Measurements from ENCODE around the gene CDKAL1.

Gene CDKAL1

DNA sequence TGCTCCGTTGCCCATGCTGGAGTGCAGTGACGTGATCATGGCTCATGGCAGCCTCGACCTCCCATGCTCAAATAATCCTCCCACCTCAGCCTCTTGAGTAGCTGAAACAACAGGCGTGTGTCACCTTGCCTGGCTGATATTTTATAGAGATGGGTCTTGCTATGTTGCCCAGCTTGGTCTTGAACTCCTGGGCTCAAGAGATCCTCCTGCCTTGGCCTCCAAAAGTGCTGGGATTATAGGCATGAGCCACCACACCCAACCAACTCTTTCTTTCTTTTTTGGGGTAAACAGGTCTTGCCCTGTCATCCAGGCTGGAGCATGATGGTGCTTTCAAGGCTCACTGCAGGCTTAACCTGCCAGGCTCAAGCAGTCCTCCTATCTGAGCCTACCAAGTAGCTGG is 266.4 kb downstream of the CDKAL1 start:
- H3K4me1 Mint-ChIP-seq (ENCODE audit: low read depth), result no peaks in the 10 kb centered on the region
- peaks cover 4% of the 10 kb centered on the region for H3K9me3 Mint-ChIP-seq
- no peaks in the 10 kb centered on the region for H3K27me3 Mint-ChIP-seq
- H3K27ac Mint-ChIP-seq, result no peak overlapping the region
- intact Hi-C loops (cut with micrococcal nuclease), result no loop called here
- H3K4me3 Mint-ChIP-seq, result no peak overlapping the region
- peaks cover 3% of the 10 kb centered on the region for H3K36me3 Mint-ChIP-seq (ENCODE audit: low read depth)

DNA sequence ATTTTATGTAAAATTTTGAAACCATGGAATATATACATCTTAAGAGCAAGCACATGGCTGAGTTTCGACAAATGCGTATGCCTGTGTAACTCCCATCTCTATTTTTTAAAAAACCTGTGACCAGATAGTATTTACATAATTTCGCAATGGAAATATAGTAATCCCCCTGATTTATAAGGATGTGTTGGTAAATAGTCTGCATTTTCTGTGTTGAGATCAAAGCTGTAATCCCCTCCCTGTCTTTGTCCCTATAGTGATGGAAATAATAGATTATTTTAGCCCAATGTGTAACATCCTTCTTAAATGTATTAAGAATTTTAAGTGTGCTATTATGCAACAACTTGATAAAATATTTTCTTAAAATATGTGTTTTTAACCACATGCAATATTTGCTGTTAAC is 267.3 kb downstream of the CDKAL1 start:
- H3K36me3 Mint-ChIP-seq (ENCODE audit: low read depth), result peaks cover 11% of the 10 kb centered on the region
- intact Hi-C loops (cut with micrococcal nuclease), result no loop called here
- no peaks in the 10 kb centered on the region for H3K27me3 Mint-ChIP-seq
- peaks cover 12% of the 10 kb centered on the region for H3K9me3 Mint-ChIP-seq
- H3K4me3 Mint-ChIP-seq, result no peak overlapping the region
- H3K27ac Mint-ChIP-seq, result no peak overlapping the region
- no peaks in the 10 kb centered on the region for H3K4me1 Mint-ChIP-seq (ENCODE audit: low read depth)

DNA sequence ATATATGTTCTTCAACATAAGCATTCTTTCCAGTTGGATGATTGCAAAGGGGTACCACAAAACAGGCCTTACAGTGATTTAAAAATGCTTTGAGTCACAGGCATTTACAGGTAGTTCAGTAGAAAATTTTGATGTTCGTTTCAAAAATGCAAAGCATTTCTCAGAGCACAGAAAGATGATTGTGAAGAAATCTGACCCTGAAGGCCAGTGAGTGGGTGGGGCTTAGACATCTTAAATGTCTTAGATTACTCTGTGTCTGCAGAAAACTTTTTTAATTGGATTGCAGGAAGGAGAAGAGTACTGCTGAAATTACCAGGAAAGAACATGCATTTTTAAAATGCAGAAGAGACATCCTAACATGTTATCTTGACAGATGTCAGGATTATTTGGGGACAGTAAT is 268.3 kb downstream of the CDKAL1 start:
- intact Hi-C loops (cut with micrococcal nuclease), result no loop called here
- Mint-ChIP-seq H3K4me3 (no peak overlapping the region), H3K9me3 (peaks cover 12% of the 10 kb centered on the region), H3K36me3 (ENCODE audit: low read depth) (peaks cover 11% of the 10 kb centered on the region), H3K27ac (no peak overlapping the region), H3K27me3 (no peaks in the 10 kb centered on the region), H3K4me1 (ENCODE audit: low read depth) (no peaks in the 10 kb centered on the region)

DNA sequence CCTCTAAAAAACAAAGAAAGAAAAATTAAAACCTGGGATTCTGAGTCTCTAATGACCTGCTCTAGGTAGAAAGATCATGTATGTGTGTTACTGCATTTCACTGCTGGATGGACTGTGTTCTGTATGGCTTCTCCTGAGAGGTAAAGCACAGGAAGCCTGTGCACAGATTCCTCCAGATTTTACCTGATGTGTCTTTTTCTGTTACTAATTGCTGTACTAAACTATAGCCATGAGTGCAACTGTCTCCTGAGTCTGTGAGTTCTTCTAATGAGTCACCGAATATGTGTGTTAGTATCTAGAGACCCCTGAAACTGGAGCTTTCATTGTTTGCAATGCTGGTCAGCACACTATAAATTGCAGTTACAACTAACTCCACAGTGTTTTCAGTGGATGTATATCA is 270.8 kb downstream of the CDKAL1 start:
- intact Hi-C loops (cut with micrococcal nuclease), result no loop called here
- Mint-ChIP-seq H3K9me3 (peaks cover 12% of the 10 kb centered on the region), H3K4me1 (ENCODE audit: low read depth) (no peaks in the 10 kb centered on the region), H3K4me3 (no peak overlapping the region), H3K27me3 (no peaks in the 10 kb centered on the region), H3K36me3 (ENCODE audit: low read depth) (peaks cover 11% of the 10 kb centered on the region), H3K27ac (no peak overlapping the region)

DNA sequence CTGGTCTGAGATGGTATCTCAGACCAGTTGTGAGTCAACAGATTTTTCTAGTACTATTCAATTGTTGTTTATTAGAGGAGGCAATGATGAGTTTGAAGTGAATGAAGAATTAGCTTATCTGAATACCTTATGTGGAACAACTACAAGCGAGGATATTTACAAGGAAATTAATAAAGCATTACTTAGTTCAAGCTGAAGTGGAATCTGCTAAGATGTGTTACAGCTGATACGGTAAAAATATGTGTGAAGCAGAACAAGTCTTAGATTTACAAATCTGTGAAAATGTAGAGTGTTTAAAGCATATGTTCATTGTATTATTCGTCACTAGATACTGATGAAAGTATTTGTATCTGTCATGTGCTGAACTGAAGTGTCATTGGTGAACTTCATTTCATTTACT is 272.4 kb downstream of the CDKAL1 start:
- H3K9me3 Mint-ChIP-seq, result peaks cover 12% of the 10 kb centered on the region
- H3K4me1 Mint-ChIP-seq (ENCODE audit: low read depth), result no peaks in the 10 kb centered on the region
- H3K27me3 Mint-ChIP-seq, result no peaks in the 10 kb centered on the region
- intact Hi-C loops (cut with micrococcal nuclease), result no loop called here
- H3K27ac Mint-ChIP-seq, result no peak overlapping the region
- peaks cover 16% of the 10 kb centered on the region for H3K36me3 Mint-ChIP-seq (ENCODE audit: low read depth)
- H3K4me3 Mint-ChIP-seq, result no peak overlapping the region

DNA sequence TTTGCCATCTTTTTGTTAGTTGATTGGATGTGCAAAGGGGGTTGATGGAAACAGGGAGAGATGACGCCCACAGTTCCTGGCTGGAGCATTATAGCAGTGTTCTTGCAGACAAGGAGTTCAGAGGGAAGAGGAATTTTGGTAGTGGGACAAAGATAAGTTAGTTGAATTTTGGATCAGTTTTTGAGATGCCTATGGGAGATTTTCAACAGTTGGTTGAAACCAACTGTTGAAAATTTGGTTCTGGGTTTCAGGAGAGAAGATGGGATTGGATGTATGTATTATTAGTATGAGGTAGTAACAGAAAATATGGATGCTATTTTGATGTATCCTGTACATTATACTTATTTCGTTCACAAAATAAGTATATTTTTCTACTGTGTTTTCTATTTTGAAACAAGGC is 274.2 kb downstream of the CDKAL1 start:
- H3K9me3 Mint-ChIP-seq, result peaks cover 17% of the 10 kb centered on the region
- intact Hi-C loops (cut with micrococcal nuclease), result no loop called here
- no peak overlapping the region for H3K27ac Mint-ChIP-seq
- peaks cover 16% of the 10 kb centered on the region for H3K36me3 Mint-ChIP-seq (ENCODE audit: low read depth)
- no peaks in the 10 kb centered on the region for H3K27me3 Mint-ChIP-seq
- no peak overlapping the region for H3K4me3 Mint-ChIP-seq
- H3K4me1 Mint-ChIP-seq (ENCODE audit: low read depth), result no peaks in the 10 kb centered on the region

DNA sequence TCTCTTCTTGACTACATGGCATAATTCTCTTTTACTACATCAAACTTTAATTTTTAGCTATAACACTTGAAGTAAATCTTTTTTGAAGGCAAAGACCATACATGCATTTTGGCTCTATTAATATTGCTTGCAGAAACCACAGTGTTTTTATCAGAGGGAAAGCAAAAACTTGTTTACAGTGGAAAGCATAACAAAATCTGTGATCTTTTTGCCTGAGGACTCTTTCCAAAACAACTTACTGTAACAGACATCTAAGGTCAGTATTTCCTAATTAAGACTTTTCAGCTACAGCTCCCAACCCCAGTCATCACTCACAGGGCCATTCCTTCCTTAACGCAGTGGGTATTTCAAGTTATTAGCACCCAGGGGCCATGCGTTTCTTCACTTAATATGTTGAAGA is 274.7 kb downstream of the CDKAL1 start:
- Mint-ChIP-seq H3K27ac (no peak overlapping the region), H3K9me3 (peaks cover 18% of the 10 kb centered on the region), H3K4me1 (ENCODE audit: low read depth) (no peaks in the 10 kb centered on the region), H3K36me3 (ENCODE audit: low read depth) (peaks cover 16% of the 10 kb centered on the region), H3K27me3 (no peaks in the 10 kb centered on the region), H3K4me3 (no peak overlapping the region)
- intact Hi-C loops (cut with micrococcal nuclease), result no loop called here

DNA sequence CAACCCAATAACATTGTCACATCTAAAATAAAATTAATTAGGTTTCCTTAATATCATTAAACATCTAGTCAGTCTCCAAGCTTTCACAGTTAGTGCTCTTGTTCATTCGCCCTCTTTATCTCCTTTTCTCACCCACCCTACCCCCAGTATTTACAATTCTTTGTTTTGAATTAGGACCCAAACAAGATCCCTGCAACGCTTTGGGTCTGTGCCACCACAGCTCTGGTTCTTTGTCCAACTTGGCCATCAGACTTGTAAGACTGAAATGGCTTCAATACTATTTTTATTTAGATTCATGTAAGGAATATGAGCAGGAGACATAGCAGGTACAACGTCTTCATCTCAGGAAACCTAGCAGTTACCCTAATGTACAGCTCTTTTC is 276.5 kb downstream of the CDKAL1 start:
- H3K4me3 Mint-ChIP-seq, result no peak overlapping the region
- H3K9me3 Mint-ChIP-seq, result peaks cover 13% of the 10 kb centered on the region
- no peak overlapping the region for H3K27ac Mint-ChIP-seq
- intact Hi-C loops (cut with micrococcal nuclease), result no loop called here
- no peaks in the 10 kb centered on the region for H3K27me3 Mint-ChIP-seq
- no peaks in the 10 kb centered on the region for H3K4me1 Mint-ChIP-seq (ENCODE audit: low read depth)
- peaks cover 13% of the 10 kb centered on the region for H3K36me3 Mint-ChIP-seq (ENCODE audit: low read depth)

DNA sequence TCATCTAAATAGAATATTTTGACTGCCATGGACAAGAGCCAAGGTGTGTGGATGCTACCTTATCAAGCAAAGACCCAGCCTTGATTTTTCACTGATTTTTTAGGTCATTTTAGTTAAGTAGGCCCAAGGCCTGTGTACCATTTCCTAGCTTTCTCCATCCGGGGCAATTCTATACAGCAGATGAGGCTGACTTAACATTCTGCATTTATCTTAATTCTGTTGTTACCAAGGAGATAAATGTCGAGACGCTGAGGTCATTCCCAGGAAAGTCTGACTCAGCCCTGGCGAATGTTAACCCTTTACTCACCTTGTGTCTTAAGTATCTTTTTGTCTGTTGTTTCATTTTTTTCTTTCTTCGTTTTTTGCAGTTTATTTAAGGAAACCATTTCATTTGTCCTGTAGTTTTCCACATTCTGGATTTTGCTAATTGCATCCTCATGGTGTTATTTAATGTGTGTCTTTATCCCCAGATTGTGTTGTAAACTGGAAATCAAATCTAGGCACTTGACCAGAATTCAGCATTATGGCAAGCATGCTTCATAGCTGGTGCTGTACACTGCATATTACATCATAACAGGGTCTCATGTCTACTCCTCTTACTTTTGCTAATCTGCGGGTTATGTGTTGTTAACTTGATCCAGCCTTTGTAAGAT is 277.0 kb downstream of the CDKAL1 start:
- no peaks in the 10 kb centered on the region for H3K4me1 Mint-ChIP-seq (ENCODE audit: low read depth)
- H3K4me3 Mint-ChIP-seq, result no peak overlapping the region
- intact Hi-C loops (cut with micrococcal nuclease), result no loop called here
- peaks cover 8% of the 10 kb centered on the region for H3K9me3 Mint-ChIP-seq
- no peaks in the 10 kb centered on the region for H3K27me3 Mint-ChIP-seq
- peaks cover 8% of the 10 kb centered on the region for H3K36me3 Mint-ChIP-seq (ENCODE audit: low read depth)
- H3K27ac Mint-ChIP-seq, result no peak overlapping the region

DNA sequence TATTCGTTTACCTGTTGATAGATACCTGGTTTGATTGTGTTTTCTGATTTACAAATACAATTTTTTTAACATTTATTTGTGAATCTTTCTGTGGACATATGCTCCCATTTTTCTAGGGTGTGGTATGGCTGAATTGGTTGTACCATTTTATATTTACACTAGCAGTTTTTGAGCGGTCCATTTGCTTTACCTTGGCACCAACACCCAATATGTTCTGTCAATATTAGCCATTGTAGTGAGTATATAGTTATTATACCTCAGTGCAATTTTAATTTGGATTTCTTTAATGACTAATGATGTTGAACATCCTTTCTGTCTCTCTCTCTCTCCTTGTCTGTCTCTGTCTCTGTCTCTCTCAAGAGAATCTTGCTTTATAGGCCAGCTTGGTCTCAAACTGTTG is 278.5 kb downstream of the CDKAL1 start:
- H3K4me3 Mint-ChIP-seq, result no peak overlapping the region
- no peak overlapping the region for H3K27ac Mint-ChIP-seq
- H3K27me3 Mint-ChIP-seq, result no peaks in the 10 kb centered on the region
- H3K36me3 Mint-ChIP-seq (ENCODE audit: low read depth), result peaks cover 6% of the 10 kb centered on the region
- no peaks in the 10 kb centered on the region for H3K4me1 Mint-ChIP-seq (ENCODE audit: low read depth)
- intact Hi-C loops (cut with micrococcal nuclease), result no loop called here
- peaks cover 6% of the 10 kb centered on the region for H3K9me3 Mint-ChIP-seq

DNA sequence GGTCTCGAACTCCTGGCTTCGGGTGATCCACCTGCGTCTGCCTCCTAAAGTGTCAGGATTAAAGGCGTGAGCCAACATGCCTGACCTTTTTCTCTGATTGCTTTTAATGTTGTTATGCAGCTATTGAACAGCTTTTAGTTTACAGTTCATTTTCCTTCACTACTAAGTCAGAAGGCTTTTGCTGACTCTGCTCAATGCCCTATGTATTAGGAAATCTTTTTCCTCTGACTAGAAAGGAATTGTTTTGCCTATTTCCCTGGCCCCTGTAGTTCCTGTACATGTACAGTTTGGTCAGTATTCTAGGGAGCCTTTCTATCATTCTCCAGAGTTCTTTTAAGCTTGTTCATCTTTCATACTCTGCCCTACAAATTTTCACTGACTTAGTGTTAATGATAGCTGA is 280.2 kb downstream of the CDKAL1 start:
- H3K27me3 Mint-ChIP-seq, result no peaks in the 10 kb centered on the region
- peaks cover 6% of the 10 kb centered on the region for H3K9me3 Mint-ChIP-seq
- intact Hi-C loops (cut with micrococcal nuclease), result no loop called here
- H3K4me3 Mint-ChIP-seq, result no peak overlapping the region
- no peak overlapping the region for H3K27ac Mint-ChIP-seq
- H3K36me3 Mint-ChIP-seq (ENCODE audit: low read depth), result peaks cover 6% of the 10 kb centered on the region
- no peaks in the 10 kb centered on the region for H3K4me1 Mint-ChIP-seq (ENCODE audit: low read depth)

DNA sequence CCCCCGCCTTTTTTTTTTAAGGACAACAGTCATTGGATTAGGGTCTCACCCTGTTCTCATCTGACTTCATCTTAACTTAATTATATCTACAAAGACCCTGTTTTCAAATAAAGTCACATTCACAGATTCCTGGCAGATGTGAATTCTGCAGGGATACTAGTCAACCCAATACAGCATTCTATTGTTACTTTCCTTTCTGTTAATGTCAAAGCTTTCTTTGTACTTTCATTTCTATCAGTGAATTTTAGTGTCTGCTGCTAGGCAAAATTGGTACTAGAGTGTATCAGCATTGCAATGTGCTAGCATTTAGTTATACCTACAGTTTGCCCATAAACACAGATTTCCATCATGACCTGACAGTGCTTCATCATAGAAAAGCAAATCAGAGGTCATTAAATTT is 281.9 kb downstream of the CDKAL1 start:
- Mint-ChIP-seq H3K27me3 (no peaks in the 10 kb centered on the region), H3K4me3 (no peak overlapping the region)
- intact Hi-C loops (cut with micrococcal nuclease), result no loop called here

DNA sequence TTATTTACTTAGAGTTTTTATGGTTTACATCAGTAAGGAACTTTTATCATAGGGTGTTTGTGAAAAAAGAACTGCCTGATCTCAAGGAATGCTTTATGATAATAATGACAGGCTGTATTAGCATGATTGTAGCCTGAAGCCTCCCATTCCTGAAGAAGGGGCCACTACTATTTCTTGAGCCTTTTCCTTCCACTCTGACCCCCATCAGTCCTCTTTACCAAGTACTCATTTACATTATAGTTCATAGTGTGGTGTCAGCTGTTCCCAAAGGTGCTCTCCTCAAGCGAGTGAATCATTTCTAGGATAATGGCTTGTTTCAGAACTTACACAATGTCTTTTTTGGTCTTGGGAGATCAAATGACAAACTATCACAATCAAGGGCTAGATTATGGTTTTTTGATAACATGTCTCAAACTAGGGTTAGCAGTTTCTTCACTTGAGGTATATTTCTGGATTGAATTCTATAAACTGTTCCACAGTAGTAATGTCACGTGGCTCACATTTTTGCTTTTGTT is 283.6 kb downstream of the CDKAL1 start:
- Mint-ChIP-seq H3K4me1 (ENCODE audit: low read depth) (no peaks in the 10 kb centered on the region), H3K27ac (no peak overlapping the region), H3K36me3 (ENCODE audit: low read depth) (peaks cover 12% of the 10 kb centered on the region), H3K4me3 (no peak overlapping the region), H3K9me3 (peaks cover 6% of the 10 kb centered on the region), H3K27me3 (no peaks in the 10 kb centered on the region)
- intact Hi-C loops (cut with micrococcal nuclease), result no loop called here

More for the DNA sequence above, 281.9 kb downstream of the CDKAL1 start:
- Mint-ChIP-seq H3K36me3 (ENCODE audit: low read depth) (peaks cover 11% of the 10 kb centered on the region), H3K9me3 (peaks cover 6% of the 10 kb centered on the region), H3K27ac (no peak overlapping the region), H3K4me1 (ENCODE audit: low read depth) (no peaks in the 10 kb centered on the region)

DNA sequence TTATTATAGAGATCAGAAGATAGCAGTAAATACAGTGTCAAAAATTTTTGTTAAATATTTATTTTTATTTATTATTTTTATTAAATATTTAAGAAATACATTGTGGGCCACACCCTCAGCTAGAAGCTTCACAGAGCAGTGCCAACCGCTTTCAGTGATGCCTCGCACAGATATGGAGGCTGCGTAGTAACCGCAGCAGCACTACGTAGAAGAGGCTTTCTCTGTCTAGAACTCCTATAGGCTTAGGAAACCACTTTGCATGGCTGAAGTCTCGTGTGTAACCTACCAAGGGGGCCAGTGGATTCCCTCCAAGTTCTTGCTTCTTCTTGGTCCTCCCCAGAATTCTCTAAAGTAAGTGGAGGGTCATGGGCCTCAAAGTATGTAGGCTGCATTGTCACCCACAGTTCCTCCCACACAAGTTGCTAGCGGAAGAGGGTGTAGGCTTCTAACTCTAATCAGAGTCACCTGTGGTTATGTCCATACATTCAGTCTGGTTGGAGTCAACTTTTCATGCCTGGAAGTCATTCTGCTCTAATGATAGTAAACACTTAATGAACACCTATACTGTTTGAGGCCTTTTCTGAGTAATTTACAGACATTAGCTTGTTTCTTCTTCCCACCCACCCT is 285.6 kb downstream of the CDKAL1 start:
- Mint-ChIP-seq H3K36me3 (ENCODE audit: low read depth) (peaks cover 12% of the 10 kb centered on the region), H3K4me1 (ENCODE audit: low read depth) (no peaks in the 10 kb centered on the region), H3K27me3 (no peaks in the 10 kb centered on the region), H3K9me3 (no peaks in the 10 kb centered on the region), H3K27ac (no peak overlapping the region), H3K4me3 (no peak overlapping the region)
- intact Hi-C loops (cut with micrococcal nuclease), result no loop called here

DNA sequence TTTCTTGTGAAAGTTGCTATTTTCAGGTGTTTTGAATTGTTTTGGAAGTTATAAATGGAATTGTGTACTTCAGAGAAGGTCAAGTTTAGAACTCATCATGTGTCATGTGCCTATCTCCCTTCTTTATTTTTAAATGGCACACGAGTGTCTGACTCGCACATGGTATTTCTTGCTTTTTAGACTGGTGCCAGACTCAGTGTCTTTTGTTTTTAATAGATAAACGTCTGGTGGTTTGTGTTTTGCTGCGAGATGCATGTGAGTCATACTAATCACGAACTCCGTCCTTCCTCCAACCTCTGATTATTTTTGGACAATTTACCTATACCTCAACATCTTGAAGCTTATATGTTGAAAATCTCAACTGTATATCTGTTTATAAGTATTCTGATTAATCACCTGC is 292.1 kb downstream of the CDKAL1 start:
- Mint-ChIP-seq H3K4me1 (ENCODE audit: low read depth) (no peaks in the 10 kb centered on the region), H3K27ac (no peak overlapping the region), H3K36me3 (ENCODE audit: low read depth) (peaks cover 3% of the 10 kb centered on the region), H3K27me3 (no peaks in the 10 kb centered on the region), H3K9me3 (no peaks in the 10 kb centered on the region), H3K4me3 (no peak overlapping the region)
- intact Hi-C loops (cut with micrococcal nuclease), result no loop called here

Data from dendritic cell treated with granulocyte-macrophage colony-stimulating factor and Interleukin-4, amounts not matched to agents 40 ng/mL and 50 ng/mL, for 4 days (primary cell).